Measurements from ENCODE around the gene TSPAN5.

DNA sequence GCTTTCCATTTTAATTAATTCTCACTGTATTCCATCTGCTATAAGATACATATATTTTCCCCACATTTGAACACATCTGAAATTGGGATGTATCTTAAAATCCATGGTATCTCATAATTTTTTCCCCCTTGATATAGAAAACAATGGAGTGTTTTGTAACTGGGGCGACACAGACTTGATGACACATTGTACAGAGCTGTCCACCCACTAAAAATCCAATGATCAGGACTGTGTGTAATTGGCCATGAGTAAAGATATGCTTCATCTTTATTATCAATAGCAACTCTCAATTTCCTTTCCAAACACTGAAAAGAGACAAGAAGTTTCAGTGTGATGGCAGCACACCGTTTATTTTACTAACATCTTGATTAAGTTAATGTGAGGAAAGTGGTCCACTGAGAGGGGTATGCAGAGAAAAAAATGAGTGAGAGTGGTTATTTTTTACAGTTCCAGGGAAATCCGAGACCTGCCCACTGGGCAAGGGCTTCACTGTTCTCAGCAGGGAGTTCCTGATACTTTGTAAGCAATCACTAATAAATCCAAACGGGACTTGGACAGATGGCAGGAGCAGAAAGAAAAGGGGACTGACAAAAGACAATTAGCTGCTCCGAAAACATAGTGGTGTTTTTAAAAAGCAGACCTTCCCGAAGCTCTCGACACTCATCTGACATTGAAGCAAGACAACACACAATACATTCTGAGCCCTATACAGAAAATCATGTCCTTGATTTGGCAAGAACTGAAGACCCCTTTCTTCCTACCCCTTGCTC lies 149.4 kb downstream of the TSPAN5 start:
- TF ChIP-seq EZH2 (IDR thresholded peaks at IDR 0.05; ENCODE audit: insufficient read depth, low read length), result no peak
- TF ChIP-seq, protein P1, sequence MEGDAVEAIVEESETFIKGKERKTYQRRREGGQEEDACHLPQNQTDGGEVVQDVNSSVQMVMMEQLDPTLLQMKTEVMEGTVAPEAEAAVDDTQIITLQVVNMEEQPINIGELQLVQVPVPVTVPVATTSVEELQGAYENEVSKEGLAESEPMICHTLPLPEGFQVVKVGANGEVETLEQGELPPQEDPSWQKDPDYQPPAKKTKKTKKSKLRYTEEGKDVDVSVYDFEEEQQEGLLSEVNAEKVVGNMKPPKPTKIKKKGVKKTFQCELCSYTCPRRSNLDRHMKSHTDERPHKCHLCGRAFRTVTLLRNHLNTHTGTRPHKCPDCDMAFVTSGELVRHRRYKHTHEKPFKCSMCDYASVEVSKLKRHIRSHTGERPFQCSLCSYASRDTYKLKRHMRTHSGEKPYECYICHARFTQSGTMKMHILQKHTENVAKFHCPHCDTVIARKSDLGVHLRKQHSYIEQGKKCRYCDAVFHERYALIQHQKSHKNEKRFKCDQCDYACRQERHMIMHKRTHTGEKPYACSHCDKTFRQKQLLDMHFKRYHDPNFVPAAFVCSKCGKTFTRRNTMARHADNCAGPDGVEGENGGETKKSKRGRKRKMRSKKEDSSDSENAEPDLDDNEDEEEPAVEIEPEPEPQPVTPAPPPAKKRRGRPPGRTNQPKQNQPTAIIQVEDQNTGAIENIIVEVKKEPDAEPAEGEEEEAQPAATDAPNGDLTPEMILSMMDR (IDR thresholded peaks at IDR 0.05; ENCODE audit: insufficient read depth, low read depth, low read length), result no peak
